ENCODE measurements around the gene PDRG1. TPM values are rescaled to one million over a fixed set of nuclear protein-coding genes. Genes with fewer than 3 reads are reported as not detected.

Gene PDRG1
- total RNA-seq, 1 donor from 2014 or later = 1.7 TPM

DNA sequence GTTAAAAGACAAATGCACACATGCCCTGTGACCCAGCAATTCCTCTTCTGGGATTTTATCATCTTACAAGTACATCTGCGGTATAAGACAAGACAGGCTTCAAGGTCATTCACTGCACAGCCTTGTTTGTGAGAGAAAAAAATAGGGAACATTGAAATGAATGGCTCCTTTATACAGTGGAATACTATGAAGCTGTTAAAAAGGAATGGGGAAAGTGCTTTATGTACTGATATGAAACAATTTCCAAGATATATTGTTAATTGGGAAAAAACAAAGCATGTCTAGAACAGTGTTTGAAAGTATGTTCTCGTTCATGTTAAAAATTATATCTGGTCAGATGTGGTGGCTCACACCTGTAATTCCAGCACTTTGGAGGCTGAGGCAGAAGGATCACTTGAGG, 25.4 kb downstream of the PDRG1 start:
- Histone ChIP-seq H3K4me3 (no peak overlapping the region), H3K9me3 (no peaks in the 10 kb centered on the region), H3K27ac (no peak overlapping the region), H3K27me3 (no peaks in the 10 kb centered on the region), H3K4me1 (no peaks in the 10 kb centered on the region), H3K36me3 (no peaks in the 10 kb centered on the region)
- intact Hi-C loops (cut with DNase I) = no loop called here
- TF ChIP-seq, protein P1, sequence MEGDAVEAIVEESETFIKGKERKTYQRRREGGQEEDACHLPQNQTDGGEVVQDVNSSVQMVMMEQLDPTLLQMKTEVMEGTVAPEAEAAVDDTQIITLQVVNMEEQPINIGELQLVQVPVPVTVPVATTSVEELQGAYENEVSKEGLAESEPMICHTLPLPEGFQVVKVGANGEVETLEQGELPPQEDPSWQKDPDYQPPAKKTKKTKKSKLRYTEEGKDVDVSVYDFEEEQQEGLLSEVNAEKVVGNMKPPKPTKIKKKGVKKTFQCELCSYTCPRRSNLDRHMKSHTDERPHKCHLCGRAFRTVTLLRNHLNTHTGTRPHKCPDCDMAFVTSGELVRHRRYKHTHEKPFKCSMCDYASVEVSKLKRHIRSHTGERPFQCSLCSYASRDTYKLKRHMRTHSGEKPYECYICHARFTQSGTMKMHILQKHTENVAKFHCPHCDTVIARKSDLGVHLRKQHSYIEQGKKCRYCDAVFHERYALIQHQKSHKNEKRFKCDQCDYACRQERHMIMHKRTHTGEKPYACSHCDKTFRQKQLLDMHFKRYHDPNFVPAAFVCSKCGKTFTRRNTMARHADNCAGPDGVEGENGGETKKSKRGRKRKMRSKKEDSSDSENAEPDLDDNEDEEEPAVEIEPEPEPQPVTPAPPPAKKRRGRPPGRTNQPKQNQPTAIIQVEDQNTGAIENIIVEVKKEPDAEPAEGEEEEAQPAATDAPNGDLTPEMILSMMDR (IDR thresholded peaks at IDR 0.05) = no peak
- DNase-seq (ENCODE audit: low spot score in 2 of 2) = no peak

DNA sequence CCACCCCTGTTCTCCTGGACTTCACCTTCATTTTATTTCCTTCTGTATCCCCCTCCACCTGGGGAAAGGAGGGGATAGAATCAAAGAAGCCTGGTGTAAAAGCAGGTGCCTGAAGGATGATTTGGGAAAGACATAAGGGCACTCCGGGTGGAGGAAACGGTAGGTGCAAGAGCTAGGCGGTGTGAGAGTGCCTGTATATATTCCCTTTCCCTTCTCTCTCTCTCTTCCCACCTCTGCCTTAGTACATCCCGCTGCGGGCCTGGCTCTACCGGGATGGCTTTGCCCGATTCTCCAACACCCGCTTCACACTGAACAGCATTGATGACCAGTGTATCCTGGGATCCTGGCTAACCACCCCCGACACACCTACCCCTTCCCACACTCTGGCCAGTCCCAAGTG, 26.2 kb downstream of the PDRG1 start:
- intact Hi-C loops (cut with DNase I) = no loop called here
- H3K27me3 ChIP-seq = no peaks in the 10 kb centered on the region
- no peak for DNase-seq (ENCODE audit: low spot score in 2 of 2)

DNA sequence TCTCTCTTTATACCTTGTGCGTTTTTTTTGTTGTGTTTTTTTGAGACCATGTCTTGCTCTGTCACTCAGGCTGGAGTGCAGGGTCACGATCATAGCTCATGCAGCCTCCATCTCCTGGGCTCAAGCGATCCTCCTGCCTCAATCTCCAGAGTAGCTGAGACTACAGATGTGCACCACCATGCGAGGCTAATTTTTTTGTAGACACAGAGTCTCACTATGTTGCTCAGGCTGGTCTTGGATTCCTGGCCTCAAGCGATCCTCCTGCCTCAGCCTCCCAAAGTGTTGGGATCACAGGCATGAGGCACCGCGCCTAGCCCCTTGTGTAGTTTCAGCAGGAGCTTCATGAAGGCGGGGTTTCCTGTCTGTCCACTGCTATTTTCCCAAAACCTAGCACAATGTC, 27.3 kb downstream of the PDRG1 start:
- DNase-seq (ENCODE audit: low spot score in 2 of 2) = no peak
- no peaks in the 10 kb centered on the region for H3K4me1 ChIP-seq

More for the DNA sequence above, 26.2 kb downstream of the PDRG1 start:
- no peaks in the 10 kb centered on the region for H3K9me3 ChIP-seq
- no peaks in the 10 kb centered on the region for H3K36me3 ChIP-seq
- no peak overlapping the region for H3K27ac ChIP-seq
- H3K4me3 ChIP-seq = no peak overlapping the region
- no peaks in the 10 kb centered on the region for H3K4me1 ChIP-seq
- TF ChIP-seq, protein P1 (IDR thresholded peaks at IDR 0.05) = no peak

DNA sequence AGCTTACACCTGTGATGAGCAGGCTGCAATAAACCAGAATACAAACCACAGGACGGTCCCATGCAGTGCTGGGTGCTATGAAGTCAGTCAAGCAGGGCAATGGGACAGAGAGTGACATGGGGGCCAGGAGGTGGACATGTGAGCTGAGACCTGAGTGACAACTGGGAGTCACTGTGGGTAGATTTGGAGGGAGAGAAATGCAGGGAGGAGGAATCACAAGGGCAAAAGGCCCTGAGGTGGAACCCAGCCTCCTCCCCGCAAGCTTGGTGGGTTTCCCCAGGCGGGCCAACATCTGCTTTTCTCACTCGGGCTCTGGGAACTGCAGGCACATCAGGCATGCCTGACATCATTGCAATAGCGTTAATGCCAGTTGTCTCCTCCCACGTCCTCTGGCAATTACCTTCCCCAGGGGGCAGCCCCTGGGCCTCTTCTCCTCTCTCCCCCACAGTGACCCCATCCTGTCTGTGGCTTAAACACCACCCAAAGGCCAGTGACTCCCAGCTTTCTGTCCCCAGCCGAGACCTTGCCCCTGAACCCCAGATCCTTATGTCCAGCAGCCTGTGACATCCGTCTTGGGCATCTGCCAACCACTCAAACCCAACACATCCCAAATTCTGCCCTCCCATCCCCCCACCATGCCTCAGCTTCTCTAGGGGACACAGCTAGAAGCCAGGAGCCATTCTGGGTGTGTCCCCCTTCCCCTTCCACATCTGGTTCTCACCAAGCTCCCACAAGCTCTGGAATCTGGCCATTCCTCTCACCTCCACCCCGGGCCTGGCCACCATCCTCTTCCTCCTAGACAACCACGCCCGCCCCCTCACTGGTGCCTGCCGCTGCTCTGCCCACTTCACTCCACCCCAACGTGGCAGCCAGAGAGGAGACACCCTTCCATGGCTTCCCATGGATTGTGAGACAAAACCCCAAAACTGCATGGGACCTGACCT, 28.2 kb downstream of the PDRG1 start:
- Histone ChIP-seq H3K36me3 (no peaks in the 10 kb centered on the region), H3K4me3 (no peak overlapping the region), H3K27ac (no peak overlapping the region), H3K9me3 (no peaks in the 10 kb centered on the region), H3K27me3 (no peaks in the 10 kb centered on the region), H3K4me1 (no peaks in the 10 kb centered on the region)
- intact Hi-C loops (cut with DNase I) = no loop called here
- TF ChIP-seq, protein P1 (IDR thresholded peaks at IDR 0.05) = no peak
- no peak for DNase-seq (ENCODE audit: low spot score in 2 of 2)

More for the DNA sequence above, 27.3 kb downstream of the PDRG1 start:
- no peaks in the 10 kb centered on the region for H3K9me3 ChIP-seq
- TF ChIP-seq, protein P1 (IDR thresholded peaks at IDR 0.05) = no peak
- no peak overlapping the region for H3K27ac ChIP-seq
- intact Hi-C loops (cut with DNase I) = no loop called here
- H3K4me3 ChIP-seq = no peak overlapping the region
- H3K27me3 ChIP-seq = no peaks in the 10 kb centered on the region
- H3K36me3 ChIP-seq = no peaks in the 10 kb centered on the region

DNA sequence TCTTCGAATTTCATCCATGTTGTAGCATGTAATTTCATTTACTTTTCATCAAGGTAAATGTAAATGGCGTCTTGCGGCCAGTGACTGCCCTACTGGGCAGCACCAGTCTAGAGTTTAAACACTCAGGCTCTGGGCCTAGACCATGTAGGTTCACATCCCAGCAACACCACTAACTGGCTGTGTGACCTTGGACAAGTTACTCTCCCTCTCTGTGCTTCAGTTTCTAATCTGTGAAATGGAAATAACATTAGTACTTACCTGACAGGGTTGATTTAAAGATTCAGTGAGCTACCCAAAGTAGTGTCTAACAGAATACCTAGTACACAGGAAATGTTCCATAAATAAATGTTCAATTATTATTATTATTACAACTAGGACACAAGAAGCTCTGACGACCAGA, 29.3 kb downstream of the PDRG1 start:
- H3K36me3 ChIP-seq = no peaks in the 10 kb centered on the region
- no peak for DNase-seq (ENCODE audit: low spot score in 2 of 2)
- H3K4me1 ChIP-seq = no peaks in the 10 kb centered on the region
- H3K9me3 ChIP-seq = no peaks in the 10 kb centered on the region
- intact Hi-C loops (cut with DNase I) = no loop called here
- no peak overlapping the region for H3K27ac ChIP-seq
- TF ChIP-seq, protein P1 (IDR thresholded peaks at IDR 0.05) = no peak
- no peaks in the 10 kb centered on the region for H3K27me3 ChIP-seq
- no peak overlapping the region for H3K4me3 ChIP-seq

All from ascending aorta (tissue), 2 donors.